Measurements from ENCODE around the gene ALDH7A1. TPM values are rescaled to one million over a fixed set of nuclear protein-coding genes. Genes with fewer than 3 reads are reported as not detected.

The ALDH7A1 gene
- total and polyA plus RNA-seq, 2 donors (not counting 1 experiment from before 2014, with no cell fraction given), result 0.78 to 3.3 TPM

DNA sequence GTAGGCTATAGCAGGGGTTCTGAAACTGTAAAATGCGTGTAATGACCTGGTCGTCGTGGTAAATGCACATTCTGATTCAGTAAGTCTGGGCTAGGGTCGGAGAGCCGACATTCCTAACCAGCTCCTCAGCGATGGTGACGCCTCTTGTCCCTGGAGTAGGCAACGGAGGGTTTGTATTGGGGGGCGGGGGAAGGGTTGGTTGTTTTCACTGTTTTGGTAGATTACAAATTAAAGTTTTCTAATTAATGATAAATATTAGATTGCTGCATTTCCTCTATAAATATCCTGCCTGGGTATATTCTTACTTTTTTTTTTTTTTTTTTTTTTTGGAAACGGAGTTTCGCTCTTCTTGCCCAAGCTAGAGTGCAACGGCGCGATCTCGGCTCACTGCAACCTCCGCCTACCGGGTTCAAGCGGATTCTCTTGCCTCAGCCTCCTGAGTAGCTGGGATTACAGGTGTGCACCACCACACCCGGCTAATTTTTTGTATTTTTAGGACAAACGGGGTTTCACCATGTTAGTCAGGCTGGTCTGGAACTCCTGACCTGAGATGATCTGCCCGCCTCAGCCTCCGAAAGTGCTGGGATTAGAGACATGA is 566 bp upstream of the ALDH7A1 start:
- WGBS (ENCODE audit: insufficient coverage), result 72% methylated on average over 11 of the region's 22 CpGs
- DNase-seq (no peak), ATAC-seq (ENCODE audit: low read depth) (no peak)
- H3K4me3 ChIP-seq (ENCODE audit: control extremely low read depth in 1 of 5, extremely low read depth in 1 of 5, insufficient read depth in 1 of 5, low read depth in 2 of 5, low read length in 4 of 5), result peak overlapping the region; percentile 15 to 67 (median 62)
- peak overlapping the region; percentile 97 for H2AFZ ChIP-seq (ENCODE audit: insufficient read depth, low read depth, low read length, poor library complexity, severe bottlenecking)
- no peak for TF ChIP-seq EZH2 (IDR thresholded peaks at IDR 0.05; ENCODE audit: borderline replicate concordance, insufficient read depth, low read depth, low read length, poor library complexity, severe bottlenecking)
- TF ChIP-seq, protein P1, sequence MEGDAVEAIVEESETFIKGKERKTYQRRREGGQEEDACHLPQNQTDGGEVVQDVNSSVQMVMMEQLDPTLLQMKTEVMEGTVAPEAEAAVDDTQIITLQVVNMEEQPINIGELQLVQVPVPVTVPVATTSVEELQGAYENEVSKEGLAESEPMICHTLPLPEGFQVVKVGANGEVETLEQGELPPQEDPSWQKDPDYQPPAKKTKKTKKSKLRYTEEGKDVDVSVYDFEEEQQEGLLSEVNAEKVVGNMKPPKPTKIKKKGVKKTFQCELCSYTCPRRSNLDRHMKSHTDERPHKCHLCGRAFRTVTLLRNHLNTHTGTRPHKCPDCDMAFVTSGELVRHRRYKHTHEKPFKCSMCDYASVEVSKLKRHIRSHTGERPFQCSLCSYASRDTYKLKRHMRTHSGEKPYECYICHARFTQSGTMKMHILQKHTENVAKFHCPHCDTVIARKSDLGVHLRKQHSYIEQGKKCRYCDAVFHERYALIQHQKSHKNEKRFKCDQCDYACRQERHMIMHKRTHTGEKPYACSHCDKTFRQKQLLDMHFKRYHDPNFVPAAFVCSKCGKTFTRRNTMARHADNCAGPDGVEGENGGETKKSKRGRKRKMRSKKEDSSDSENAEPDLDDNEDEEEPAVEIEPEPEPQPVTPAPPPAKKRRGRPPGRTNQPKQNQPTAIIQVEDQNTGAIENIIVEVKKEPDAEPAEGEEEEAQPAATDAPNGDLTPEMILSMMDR (IDR thresholded peaks at IDR 0.05), result no peak
- H3K9me3 ChIP-seq (ENCODE audit: control extremely low read depth in 1 of 3, control insufficient read depth in 2 of 3, insufficient read depth in 1 of 3, low read length in 2 of 3), result peaks cover 0 to 4% (median 0%) of the 10 kb centered on the region in 3 donors
- no peaks in the 10 kb centered on the region for H4K20me1 ChIP-seq (ENCODE audit: control insufficient read depth, insufficient read depth, low read length, poor library complexity, severe bottlenecking)
- H3K27ac ChIP-seq (ENCODE audit: low read length in 2 of 2), result peak overlapping the region in 1 of 2 donors; percentile 33
- Mint-ChIP-seq H3K4me1 (peaks cover 14% of the 10 kb centered on the region), H3K4me3 (peak overlapping the region; percentile 94), H3K27ac (no peak overlapping the region), H3K27me3 (peaks cover 11% of the 10 kb centered on the region), H3K9me3 (ENCODE audit: insufficient read depth) (no peaks in the 10 kb centered on the region)
- ChIA-PET CTCF (interaction anchor here (0.7 to 1.9 kb wide), 3 partner anchors 9 to 257 kb away, joined by 3 to 9 read pairs (median 4); no protein-coding TSS in a partner anchor), POLR2A (interaction anchor here (0.6 kb wide), 1 partner anchor 45 kb away, joined by 3 read pairs; no protein-coding TSS in a partner anchor)
- H3K4me1 ChIP-seq (ENCODE audit: control insufficient read depth in 2 of 2, insufficient read depth in 2 of 2, low read length in 2 of 2), result peaks cover 5 to 18% of the 10 kb centered on the region in 2 donors
- H3K9ac ChIP-seq (ENCODE audit: low read length), result peak overlapping the region; percentile 74
- peak overlapping the region; percentile 95 for H3K4me2 ChIP-seq (replicated peaks; ENCODE audit: low read depth, low read length, poor library complexity, severe bottlenecking)
- H3K36me3 ChIP-seq (replicated peaks in 1 of 2; ENCODE audit: control extremely low read depth in 1 of 2, control insufficient read depth in 1 of 2, extremely low read depth in 1 of 2, insufficient read depth in 2 of 2, low read length in 1 of 2), result no peaks in the 10 kb centered on the region
- H3K27me3 ChIP-seq (replicated peaks in 1 of 4; ENCODE audit: control extremely low read depth in 1 of 4, control insufficient read depth in 3 of 4, insufficient read depth in 4 of 4, low read length in 3 of 4), result no peaks in the 10 kb centered on the region
- intact Hi-C loops (cut with micrococcal nuclease), result loop anchor here (1.0 kb wide), 1 partner anchor 183 kb away; no protein-coding TSS in a partner anchor
- H3K79me2 ChIP-seq (ENCODE audit: control insufficient read depth, insufficient read depth, low read length), result no peaks in the 10 kb centered on the region

DNA sequence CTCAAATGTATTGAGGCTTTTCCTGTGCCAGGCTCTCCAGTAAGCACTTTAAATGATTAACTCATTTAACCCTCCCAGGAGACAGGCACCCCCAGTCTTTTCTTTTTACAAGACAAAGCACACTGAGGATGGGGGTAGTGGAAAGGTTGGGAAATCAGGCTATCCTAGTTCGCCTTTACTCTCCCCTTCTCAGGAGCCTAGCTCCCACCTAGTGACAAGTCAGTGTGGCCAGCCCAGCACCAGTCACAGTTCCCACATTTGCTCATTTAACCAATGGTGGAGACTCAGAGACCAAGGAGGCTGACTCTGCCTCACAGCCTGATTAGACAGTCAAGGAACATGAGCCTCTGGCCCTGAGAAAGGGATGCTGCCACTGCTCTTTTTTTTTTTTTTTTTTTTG is 3.5 kb downstream of the ALDH7A1 start:
- no peak overlapping the region for H3K4me2 ChIP-seq (replicated peaks; ENCODE audit: low read depth, low read length, poor library complexity, severe bottlenecking)
- Mint-ChIP-seq H3K27me3 (peaks cover 11% of the 10 kb centered on the region), H3K27ac (no peak overlapping the region), H3K4me3 (no peak overlapping the region), H3K4me1 (peaks cover 12% of the 10 kb centered on the region), H3K9me3 (ENCODE audit: insufficient read depth) (no peaks in the 10 kb centered on the region)
- H3K4me3 ChIP-seq (ENCODE audit: control extremely low read depth in 1 of 5, extremely low read depth in 1 of 5, insufficient read depth in 1 of 5, low read depth in 2 of 5, low read length in 4 of 5), result no peak overlapping the region
- CTCF ChIA-PET, result no interaction called here
- no peaks in the 10 kb centered on the region for H3K27me3 ChIP-seq (replicated peaks in 1 of 4; ENCODE audit: control extremely low read depth in 1 of 4, control insufficient read depth in 3 of 4, insufficient read depth in 4 of 4, low read length in 3 of 4)
- no peak overlapping the region for H3K27ac ChIP-seq (ENCODE audit: low read length in 2 of 2)
- H4K20me1 ChIP-seq (ENCODE audit: control insufficient read depth, insufficient read depth, low read length, poor library complexity, severe bottlenecking), result no peaks in the 10 kb centered on the region
- peaks cover 5 to 14% of the 10 kb centered on the region in 2 donors for H3K4me1 ChIP-seq (ENCODE audit: control insufficient read depth in 2 of 2, insufficient read depth in 2 of 2, low read length in 2 of 2)
- DNase-seq, result no peak
- no peak for ATAC-seq (ENCODE audit: low read depth)
- TF ChIP-seq EZH2 (IDR thresholded peaks at IDR 0.05; ENCODE audit: borderline replicate concordance, insufficient read depth, low read depth, low read length, poor library complexity, severe bottlenecking), result no peak
- TF ChIP-seq, protein P1 (IDR thresholded peaks at IDR 0.05), result no peak
- H3K9me3 ChIP-seq (ENCODE audit: control extremely low read depth in 1 of 3, control insufficient read depth in 2 of 3, insufficient read depth in 1 of 3, low read length in 2 of 3), result peaks cover 0 to 5% (median 0%) of the 10 kb centered on the region in 3 donors
- POLR2A ChIA-PET, result no interaction called here
- no peaks in the 10 kb centered on the region for H3K36me3 ChIP-seq (replicated peaks in 1 of 2; ENCODE audit: control extremely low read depth in 1 of 2, control insufficient read depth in 1 of 2, extremely low read depth in 1 of 2, insufficient read depth in 2 of 2, low read length in 1 of 2)
- no peak overlapping the region for H2AFZ ChIP-seq (ENCODE audit: insufficient read depth, low read depth, low read length, poor library complexity, severe bottlenecking)
- no peak overlapping the region for H3K9ac ChIP-seq (ENCODE audit: low read length)
- no peaks in the 10 kb centered on the region for H3K79me2 ChIP-seq (ENCODE audit: control insufficient read depth, insufficient read depth, low read length)
- intact Hi-C loops (cut with micrococcal nuclease), result no loop called here
- WGBS (ENCODE audit: insufficient coverage), result 100% methylated on average over 1 of the region's 1 CpG

Measured in B cell (primary cell).